Measurements from ENCODE around the gene KIF17.
A peak's percentile ranks its signal among the peaks of the same experiment; 100 is the strongest.

The KIF17 gene

DNA sequence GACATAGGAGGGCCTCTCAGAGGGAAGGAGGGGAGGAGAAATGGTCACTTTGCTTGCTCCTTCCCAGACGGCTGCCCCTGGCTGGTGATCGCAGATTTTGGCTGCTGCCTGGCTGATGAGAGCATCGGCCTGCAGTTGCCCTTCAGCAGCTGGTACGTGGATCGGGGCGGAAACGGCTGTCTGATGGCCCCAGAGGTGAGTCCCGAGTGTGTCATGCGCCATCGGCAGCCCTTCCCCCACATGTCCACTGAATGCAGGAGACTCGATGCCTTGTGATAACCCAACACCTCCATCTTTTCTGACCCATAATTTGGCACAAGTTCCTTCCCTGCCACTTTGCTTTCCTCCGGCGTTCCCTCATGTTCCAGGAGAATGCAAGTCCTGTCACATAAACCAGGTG, 69.4 kb downstream of the KIF17 start:
- DNase-seq (ENCODE audit: low spot score), result no peak
- WGBS, 2 donors (ENCODE audit: extremely low coverage in 2 of 2, insufficient read length in 2 of 2, insufficient replicate concordance in 1 of 2), result no CpG with 5 or more reads among the region's 13 CpGs
- no peaks in the 10 kb centered on the region for H3K9me3 ChIP-seq (replicated peaks in 1 of 2; ENCODE audit: control insufficient read depth in 2 of 2, insufficient read depth in 1 of 2, low read depth in 1 of 2, low read length in 2 of 2)
- no peak overlapping the region for H3K18ac ChIP-seq (ENCODE audit: low read length)
- H4K91ac ChIP-seq (ENCODE audit: low read depth, low read length, poor library complexity), result peak overlapping the region; percentile 89
- no peak overlapping the region for H2AK5ac ChIP-seq (ENCODE audit: low read depth, low read length)
- no peak overlapping the region for H4K8ac ChIP-seq (ENCODE audit: low read depth, low read length)
- H3K4me2 ChIP-seq (ENCODE audit: insufficient read depth, low read length, poor library complexity, severe bottlenecking), result no peak overlapping the region
- no peak overlapping the region for H3K4me3 ChIP-seq (ENCODE audit: low read length in 2 of 2)
- no peak overlapping the region for H2BK15ac ChIP-seq (ENCODE audit: low read length)
- H3K27me3 ChIP-seq (ENCODE audit: control insufficient read depth in 3 of 3, insufficient read depth in 3 of 3, low read depth in 1 of 3, low read length in 3 of 3), result no peaks in the 10 kb centered on the region
- H3K14ac ChIP-seq (ENCODE audit: low read length), result no peak overlapping the region
- no peak overlapping the region for H3K9ac ChIP-seq (ENCODE audit: low read depth, low read length, poor library complexity)
- no peak overlapping the region for H3K27ac ChIP-seq (replicated peaks; ENCODE audit: low read length)
- H2BK120ac ChIP-seq (ENCODE audit: low read depth, low read length), result no peak overlapping the region
- H2BK5ac ChIP-seq (ENCODE audit: low read length), result no peak overlapping the region
- H3K4me1 ChIP-seq (ENCODE audit: control insufficient read depth in 2 of 2, insufficient read depth in 1 of 2, low read depth in 1 of 2, low read length in 2 of 2), result no peaks in the 10 kb centered on the region
- peaks cover 42 to 61% of the 10 kb centered on the region in 2 donors for H3K36me3 ChIP-seq (replicated peaks in 1 of 2; ENCODE audit: control insufficient read depth in 2 of 2, insufficient read depth in 2 of 2, low read length in 2 of 2)
- H3K4ac ChIP-seq (ENCODE audit: low read length), result no peak overlapping the region
- peak overlapping the region; percentile 22 for H3K23ac ChIP-seq (ENCODE audit: low read depth, low read length, poor library complexity)
- no peak overlapping the region for H2BK12ac ChIP-seq (ENCODE audit: low read length)
- H3K79me1 ChIP-seq (ENCODE audit: low read depth, low read length), result no peaks in the 10 kb centered on the region
- no peak overlapping the region for H2AFZ ChIP-seq (ENCODE audit: low read length)

DNA sequence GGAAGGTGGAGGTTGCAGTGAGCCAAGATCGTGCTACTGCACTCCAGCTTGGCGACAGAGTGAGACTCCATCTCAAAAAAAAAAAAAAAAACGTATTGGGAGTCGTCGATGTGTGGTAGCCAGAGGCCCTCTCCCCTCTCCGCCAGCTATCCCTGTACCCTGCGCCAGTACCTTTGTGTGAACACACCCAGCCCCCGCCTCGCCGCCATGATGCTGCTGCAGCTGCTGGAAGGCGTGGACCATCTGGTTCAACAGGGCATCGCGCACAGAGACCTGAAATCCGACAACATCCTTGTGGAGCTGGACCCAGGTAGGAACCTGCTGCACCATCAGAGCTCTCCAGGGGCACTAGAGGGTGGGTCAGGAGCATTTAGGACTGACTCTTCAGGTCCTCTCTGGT, 72.4 kb downstream of the KIF17 start:
- Histone ChIP-seq H3K4me3 (ENCODE audit: low read length in 2 of 2) (peak overlapping the region in 1 of 2 donors; percentile 30), H3K79me1 (ENCODE audit: low read depth, low read length) (no peaks in the 10 kb centered on the region), H4K91ac (ENCODE audit: low read depth, low read length, poor library complexity) (no peak overlapping the region), H3K23ac (ENCODE audit: low read depth, low read length, poor library complexity) (no peak overlapping the region), H2BK15ac (ENCODE audit: low read length) (no peak overlapping the region), H3K27ac (replicated peaks; ENCODE audit: low read length) (no peak overlapping the region), H2BK5ac (ENCODE audit: low read length) (no peak overlapping the region), H3K9ac (ENCODE audit: low read depth, low read length, poor library complexity) (no peak overlapping the region), H2BK120ac (ENCODE audit: low read depth, low read length) (no peak overlapping the region), H3K27me3 (ENCODE audit: control insufficient read depth in 3 of 3, insufficient read depth in 3 of 3, low read depth in 1 of 3, low read length in 3 of 3) (no peaks in the 10 kb centered on the region), H3K14ac (ENCODE audit: low read length) (no peak overlapping the region), H3K4ac (ENCODE audit: low read length) (no peak overlapping the region), H2AFZ (ENCODE audit: low read length) (no peak overlapping the region), H4K8ac (ENCODE audit: low read depth, low read length) (peak overlapping the region; percentile 26), H3K4me1 (ENCODE audit: control insufficient read depth in 2 of 2, insufficient read depth in 1 of 2, low read depth in 1 of 2, low read length in 2 of 2) (no peaks in the 10 kb centered on the region), H3K36me3 (replicated peaks in 1 of 2; ENCODE audit: control insufficient read depth in 2 of 2, insufficient read depth in 2 of 2, low read length in 2 of 2) (peaks cover 25 to 31% of the 10 kb centered on the region in 2 donors), H2AK5ac (ENCODE audit: low read depth, low read length) (no peak overlapping the region), H3K4me2 (ENCODE audit: insufficient read depth, low read length, poor library complexity, severe bottlenecking) (no peak overlapping the region), H3K18ac (ENCODE audit: low read length) (no peak overlapping the region), H2BK12ac (ENCODE audit: low read length) (no peak overlapping the region), H3K9me3 (replicated peaks in 1 of 2; ENCODE audit: control insufficient read depth in 2 of 2, insufficient read depth in 1 of 2, low read depth in 1 of 2, low read length in 2 of 2) (no peaks in the 10 kb centered on the region)
- no CpG with 5 or more reads among the region's 14 CpGs for WGBS, 2 donors (ENCODE audit: extremely low coverage in 2 of 2, insufficient read length in 2 of 2, insufficient replicate concordance in 1 of 2)
- DNase-seq (ENCODE audit: low spot score), result no peak

DNA sequence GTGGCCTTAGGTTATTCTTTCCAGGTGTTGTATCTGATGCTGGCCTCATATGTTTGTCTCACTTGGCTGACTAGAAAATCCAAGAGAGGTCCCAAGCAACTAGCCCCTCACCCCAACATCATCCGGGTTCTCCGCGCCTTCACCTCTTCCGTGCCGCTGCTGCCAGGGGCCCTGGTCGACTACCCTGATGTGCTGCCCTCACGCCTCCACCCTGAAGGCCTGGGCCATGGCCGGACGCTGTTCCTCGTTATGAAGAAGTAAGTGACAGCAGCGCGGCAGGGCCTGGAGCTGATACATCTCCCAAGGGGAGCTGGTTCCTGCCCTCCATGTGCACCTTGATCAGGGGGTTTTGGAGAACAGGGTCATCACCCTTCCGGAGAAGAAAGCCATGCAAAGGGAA, 73.4 kb downstream of the KIF17 start:
- Histone ChIP-seq H2BK12ac (ENCODE audit: low read length) (no peak overlapping the region), H3K9me3 (replicated peaks in 1 of 2; ENCODE audit: control insufficient read depth in 2 of 2, insufficient read depth in 1 of 2, low read depth in 1 of 2, low read length in 2 of 2) (no peaks in the 10 kb centered on the region), H4K91ac (ENCODE audit: low read depth, low read length, poor library complexity) (no peak overlapping the region), H3K4me1 (ENCODE audit: control insufficient read depth in 2 of 2, insufficient read depth in 1 of 2, low read depth in 1 of 2, low read length in 2 of 2) (no peaks in the 10 kb centered on the region), H2AFZ (ENCODE audit: low read length) (no peak overlapping the region), H3K9ac (ENCODE audit: low read depth, low read length, poor library complexity) (no peak overlapping the region), H3K79me1 (ENCODE audit: low read depth, low read length) (no peaks in the 10 kb centered on the region), H3K36me3 (replicated peaks in 1 of 2; ENCODE audit: control insufficient read depth in 2 of 2, insufficient read depth in 2 of 2, low read length in 2 of 2) (peaks cover 22 to 23% of the 10 kb centered on the region in 2 donors), H3K14ac (ENCODE audit: low read length) (no peak overlapping the region), H2BK5ac (ENCODE audit: low read length) (no peak overlapping the region), H2BK120ac (ENCODE audit: low read depth, low read length) (no peak overlapping the region), H2AK5ac (ENCODE audit: low read depth, low read length) (no peak overlapping the region), H4K8ac (ENCODE audit: low read depth, low read length) (no peak overlapping the region), H2BK15ac (ENCODE audit: low read length) (no peak overlapping the region), H3K4me2 (ENCODE audit: insufficient read depth, low read length, poor library complexity, severe bottlenecking) (no peak overlapping the region), H3K4me3 (ENCODE audit: low read length in 2 of 2) (no peak overlapping the region), H3K27ac (replicated peaks; ENCODE audit: low read length) (no peak overlapping the region), H3K23ac (ENCODE audit: low read depth, low read length, poor library complexity) (no peak overlapping the region), H3K18ac (ENCODE audit: low read length) (no peak overlapping the region), H3K4ac (ENCODE audit: low read length) (no peak overlapping the region), H3K27me3 (ENCODE audit: control insufficient read depth in 3 of 3, insufficient read depth in 3 of 3, low read depth in 1 of 3, low read length in 3 of 3) (no peaks in the 10 kb centered on the region)
- no peak for DNase-seq (ENCODE audit: low spot score)
- no CpG with 5 or more reads among the region's 13 CpGs for WGBS, 2 donors (ENCODE audit: extremely low coverage in 2 of 2, insufficient read length in 2 of 2, insufficient replicate concordance in 1 of 2)

DNA sequence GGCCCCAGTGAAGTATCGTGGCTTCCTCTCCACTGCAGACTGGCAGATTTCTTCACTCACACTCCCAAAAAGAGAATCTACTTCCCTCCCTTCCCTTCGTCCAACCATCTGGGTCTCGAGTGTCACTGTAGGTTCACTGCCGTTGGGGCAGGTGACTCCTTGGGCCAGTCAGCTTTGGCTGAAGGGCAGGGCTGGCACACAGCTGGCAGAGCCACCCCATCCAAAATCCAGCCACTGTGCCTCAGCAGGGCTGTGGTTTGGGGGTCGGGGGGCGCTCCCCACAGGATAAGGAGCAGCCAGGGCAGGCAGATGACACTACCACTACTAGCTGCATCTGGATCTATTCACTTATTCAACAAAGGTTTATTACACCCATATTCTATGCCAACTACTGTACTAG, 74.7 kb downstream of the KIF17 start:
- WGBS, 2 donors (ENCODE audit: extremely low coverage in 2 of 2, insufficient read length in 2 of 2, insufficient replicate concordance in 1 of 2), result no CpG with 5 or more reads among the region's 6 CpGs

More for the DNA sequence above, 74.7 kb downstream of the KIF17 start:
- no peak overlapping the region for H3K4me2 ChIP-seq (ENCODE audit: insufficient read depth, low read length, poor library complexity, severe bottlenecking)
- no peaks in the 10 kb centered on the region for H3K27me3 ChIP-seq (ENCODE audit: control insufficient read depth in 3 of 3, insufficient read depth in 3 of 3, low read depth in 1 of 3, low read length in 3 of 3)
- H4K91ac ChIP-seq (ENCODE audit: low read depth, low read length, poor library complexity), result no peak overlapping the region
- H3K4me3 ChIP-seq (ENCODE audit: low read length in 2 of 2), result no peak overlapping the region
- DNase-seq (ENCODE audit: low spot score), result no peak
- H3K14ac ChIP-seq (ENCODE audit: low read length), result no peak overlapping the region
- H3K4me1 ChIP-seq (ENCODE audit: control insufficient read depth in 2 of 2, insufficient read depth in 1 of 2, low read depth in 1 of 2, low read length in 2 of 2), result no peaks in the 10 kb centered on the region
- H3K79me1 ChIP-seq (ENCODE audit: low read depth, low read length), result no peaks in the 10 kb centered on the region
- no peak overlapping the region for H2BK5ac ChIP-seq (ENCODE audit: low read length)
- H2BK15ac ChIP-seq (ENCODE audit: low read length), result no peak overlapping the region
- no peaks in the 10 kb centered on the region for H3K9me3 ChIP-seq (replicated peaks in 1 of 2; ENCODE audit: control insufficient read depth in 2 of 2, insufficient read depth in 1 of 2, low read depth in 1 of 2, low read length in 2 of 2)
- H3K9ac ChIP-seq (ENCODE audit: low read depth, low read length, poor library complexity), result no peak overlapping the region
- no peak overlapping the region for H3K4ac ChIP-seq (ENCODE audit: low read length)
- peaks cover 15 to 17% of the 10 kb centered on the region in 2 donors for H3K36me3 ChIP-seq (replicated peaks in 1 of 2; ENCODE audit: control insufficient read depth in 2 of 2, insufficient read depth in 2 of 2, low read length in 2 of 2)
- H3K23ac ChIP-seq (ENCODE audit: low read depth, low read length, poor library complexity), result no peak overlapping the region
- H3K27ac ChIP-seq (replicated peaks; ENCODE audit: low read length), result no peak overlapping the region
- H2AK5ac ChIP-seq (ENCODE audit: low read depth, low read length), result no peak overlapping the region
- H2BK12ac ChIP-seq (ENCODE audit: low read length), result no peak overlapping the region
- H3K18ac ChIP-seq (ENCODE audit: low read length), result no peak overlapping the region
- H2BK120ac ChIP-seq (ENCODE audit: low read depth, low read length), result no peak overlapping the region
- H2AFZ ChIP-seq (ENCODE audit: low read length), result no peak overlapping the region
- H4K8ac ChIP-seq (ENCODE audit: low read depth, low read length), result no peak overlapping the region
